Suppressor macrophage (primary cell): ENCODE results near the gene HELZ2.
"Not testable (repeated sequence)": the region's sequence is repeated elsewhere in the genome, so short reads cannot be mapped to it uniquely, and the experiment has no call there.

Experiments used
- DNase-seq, 4 experiments: peaks; one replicate each; pipeline ENCODE4 v3.0.0-alpha.2; 2020 to 2022

Gene HELZ2

DNA sequence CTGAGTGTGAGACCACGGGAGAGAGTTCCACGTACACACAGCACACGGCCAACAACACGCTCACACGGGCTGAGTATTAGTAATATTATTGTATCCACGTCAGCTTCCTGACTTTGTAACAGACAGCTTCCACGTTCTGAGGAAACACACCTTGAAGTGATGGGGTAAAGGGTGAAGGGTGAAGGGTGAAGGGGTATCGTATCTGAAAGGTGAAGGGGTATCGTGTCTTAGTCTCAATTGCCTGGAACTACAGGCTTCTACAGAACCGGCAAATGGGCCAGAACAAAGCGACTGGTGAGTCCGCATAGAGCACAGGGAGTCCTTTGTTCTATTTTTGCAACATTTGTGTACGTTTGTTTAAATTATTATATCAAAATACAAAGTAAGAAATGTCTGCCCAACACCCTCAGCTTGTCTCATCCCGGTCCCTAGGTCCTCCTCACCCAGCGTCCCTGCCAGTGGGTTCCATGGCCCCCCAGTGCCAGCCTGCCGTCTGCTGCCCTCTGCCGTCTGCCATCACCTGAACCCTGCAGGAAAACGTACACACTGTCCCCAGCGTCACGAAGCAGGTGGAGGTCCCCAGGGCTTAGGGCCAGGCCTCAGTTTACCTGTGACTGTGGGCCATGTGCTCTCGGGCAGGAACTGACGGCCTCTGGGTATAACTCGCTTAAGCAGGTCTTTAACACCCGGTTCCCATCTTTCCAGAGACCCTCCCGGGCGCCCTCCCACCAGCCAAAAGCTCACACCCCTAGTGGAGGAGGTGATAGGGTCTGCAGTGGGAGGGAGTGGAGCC lies 4.4 kb upstream of the HELZ2 start:
- DNase-seq = no peak

DNA sequence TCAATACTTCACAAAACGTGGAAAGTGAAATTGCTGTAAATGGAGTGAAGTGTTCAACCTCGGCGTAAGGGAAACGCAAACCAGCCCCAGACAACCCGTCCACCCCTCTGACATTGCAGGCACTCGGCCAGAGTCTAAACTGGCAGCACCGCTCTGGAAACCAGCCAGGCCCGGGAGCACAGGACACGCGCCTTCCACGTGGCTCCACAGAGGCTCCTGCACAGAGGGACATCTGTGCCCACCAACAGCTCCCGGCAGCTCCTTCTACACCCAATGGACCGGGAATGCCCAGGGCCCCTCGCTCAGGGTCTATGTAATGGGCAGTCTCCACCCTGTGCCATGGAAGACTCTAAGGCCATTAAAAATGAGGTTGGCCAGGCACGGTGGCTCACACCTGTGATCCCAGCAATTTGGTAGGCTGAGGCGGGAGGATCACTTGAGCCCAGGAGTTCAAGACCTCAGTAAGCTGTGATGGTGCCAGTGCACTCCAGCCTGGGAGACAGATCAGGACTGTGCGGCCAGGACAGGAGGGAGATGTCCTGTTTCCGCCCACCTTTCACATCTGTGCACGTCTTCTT lies 3.4 kb upstream of the HELZ2 start:
- no peak for DNase-seq

DNA sequence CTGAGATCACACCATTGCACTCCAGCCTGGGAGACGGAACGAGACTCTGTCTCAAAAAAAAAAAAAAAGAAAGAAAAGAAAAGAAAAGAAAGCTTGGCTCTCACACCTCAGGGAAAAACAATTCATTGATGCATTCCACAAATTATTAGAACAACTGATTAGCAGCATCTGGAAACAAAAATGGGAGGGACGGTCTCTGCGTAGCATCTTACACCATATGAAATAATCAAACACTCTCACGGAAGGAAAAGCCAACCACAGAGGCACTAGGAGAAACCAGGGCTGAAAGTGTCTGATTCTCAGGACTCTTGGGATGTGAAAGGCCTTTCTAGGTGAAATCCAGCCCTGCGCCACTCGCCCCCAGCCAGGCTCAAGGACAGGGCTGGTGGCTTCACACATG lies 2.3 kb upstream of the HELZ2 start:
- DNase-seq = no peak

DNA sequence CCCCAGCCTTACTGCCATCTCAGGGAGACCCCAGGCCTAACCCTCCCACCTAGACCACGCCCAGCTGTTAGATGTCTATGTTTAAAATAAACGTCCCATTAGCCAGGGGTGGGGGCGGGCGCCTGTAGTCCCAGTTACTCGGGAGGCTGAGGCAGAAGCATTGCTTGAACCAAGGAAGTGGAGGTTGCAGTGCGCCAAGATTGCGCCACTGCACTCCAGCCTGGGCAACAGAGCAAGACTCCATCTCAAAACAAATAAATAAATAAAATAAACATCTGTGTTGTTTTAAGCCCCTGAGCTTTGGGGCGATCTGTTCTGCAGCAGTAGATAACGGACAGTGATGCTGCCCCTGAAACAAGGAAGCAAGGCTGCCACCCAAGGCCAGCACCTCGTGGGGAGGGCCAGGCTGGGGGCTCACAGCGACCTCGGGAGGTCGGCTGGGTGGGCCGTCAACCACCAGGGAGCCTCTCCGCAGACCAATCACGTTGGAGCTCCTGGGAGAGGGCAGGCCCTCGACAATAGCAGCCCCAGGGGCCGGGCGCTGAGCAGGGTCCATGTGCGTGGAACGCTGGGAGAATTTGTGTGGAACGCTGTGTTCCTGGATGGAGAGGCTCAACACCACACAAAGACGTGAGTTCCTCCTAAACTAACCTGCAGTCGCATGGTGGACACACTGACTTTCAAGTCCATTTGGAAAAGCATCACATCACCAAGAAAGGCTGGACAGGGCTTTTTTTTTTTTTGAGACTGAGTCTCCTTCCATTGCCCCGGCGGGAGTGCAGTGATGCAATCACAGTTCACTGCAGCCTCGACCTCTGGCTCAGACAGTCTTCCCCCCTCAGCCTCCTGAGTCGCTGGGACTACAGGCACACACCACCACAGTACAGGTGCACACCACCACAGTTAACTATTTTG lies 1.0 kb upstream of the HELZ2 start:
- DNase-seq = no peak

DNA sequence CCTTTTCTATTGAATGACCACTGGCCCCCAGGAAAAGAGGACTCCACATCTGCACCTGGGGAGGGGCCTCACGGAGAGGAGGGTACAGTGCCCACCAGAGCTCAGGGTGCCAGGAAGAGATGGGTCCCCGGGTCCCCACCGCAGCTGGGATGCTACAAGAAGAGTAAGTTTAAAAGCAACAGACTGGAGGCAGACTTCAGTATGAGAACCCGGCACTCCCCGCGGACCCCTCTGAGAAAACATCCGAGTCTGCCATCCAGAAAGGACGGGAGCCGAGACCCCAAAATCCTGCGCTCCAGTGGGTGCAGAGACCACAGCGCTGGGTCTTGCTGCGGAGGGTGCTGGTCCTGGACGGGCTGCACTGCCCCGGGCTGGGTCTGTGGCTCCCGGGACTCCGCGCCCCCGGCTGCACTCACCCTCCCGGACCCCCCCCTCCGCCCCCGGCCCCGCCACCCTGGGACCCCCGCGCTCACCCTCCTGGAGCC lies 350 bp downstream of the HELZ2 start:
- DNase-seq = no peak

DNA sequence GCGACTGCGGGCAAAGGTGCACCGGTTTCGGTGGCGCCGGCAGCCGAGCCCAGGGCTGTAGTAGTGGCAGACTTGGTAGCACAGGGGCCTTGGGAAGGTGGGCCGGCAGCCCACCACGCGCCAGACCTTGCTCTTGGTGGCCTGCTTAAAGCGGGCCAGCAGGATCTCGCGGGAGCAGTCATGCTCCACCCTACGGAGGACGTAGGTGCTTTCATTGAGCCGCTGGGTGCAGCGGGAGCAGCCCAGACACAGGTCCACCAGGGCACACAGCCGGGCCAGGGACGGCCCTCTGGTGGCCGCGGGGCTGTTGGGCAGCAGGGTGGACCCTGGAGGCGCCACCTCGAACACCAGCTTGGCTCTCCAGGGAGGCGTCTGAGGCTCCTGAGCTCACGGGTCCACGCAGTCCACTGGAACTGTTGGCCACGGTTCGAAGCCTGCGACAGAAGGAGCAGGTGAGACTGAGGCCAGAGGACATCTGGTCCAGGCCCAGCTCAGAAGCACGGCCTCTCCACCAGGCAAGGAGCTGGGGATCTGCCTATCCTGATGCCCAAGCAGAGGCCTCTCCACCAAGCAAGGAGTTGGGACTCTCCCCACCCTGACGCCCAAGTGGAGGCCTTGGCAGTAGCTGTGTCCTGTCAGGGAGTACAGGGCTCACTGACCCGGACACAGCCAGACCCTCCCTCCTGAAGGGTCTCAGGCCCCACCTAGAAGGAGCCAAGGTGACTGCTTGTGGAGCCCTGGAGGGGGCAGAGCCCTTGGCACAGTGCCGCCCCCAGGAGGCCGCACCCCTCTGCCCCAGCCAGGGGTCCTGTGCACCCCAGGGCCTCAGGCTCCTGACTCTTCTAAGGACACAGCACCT lies 1.0 kb downstream of the HELZ2 start:
- DNase-seq = no peak

DNA sequence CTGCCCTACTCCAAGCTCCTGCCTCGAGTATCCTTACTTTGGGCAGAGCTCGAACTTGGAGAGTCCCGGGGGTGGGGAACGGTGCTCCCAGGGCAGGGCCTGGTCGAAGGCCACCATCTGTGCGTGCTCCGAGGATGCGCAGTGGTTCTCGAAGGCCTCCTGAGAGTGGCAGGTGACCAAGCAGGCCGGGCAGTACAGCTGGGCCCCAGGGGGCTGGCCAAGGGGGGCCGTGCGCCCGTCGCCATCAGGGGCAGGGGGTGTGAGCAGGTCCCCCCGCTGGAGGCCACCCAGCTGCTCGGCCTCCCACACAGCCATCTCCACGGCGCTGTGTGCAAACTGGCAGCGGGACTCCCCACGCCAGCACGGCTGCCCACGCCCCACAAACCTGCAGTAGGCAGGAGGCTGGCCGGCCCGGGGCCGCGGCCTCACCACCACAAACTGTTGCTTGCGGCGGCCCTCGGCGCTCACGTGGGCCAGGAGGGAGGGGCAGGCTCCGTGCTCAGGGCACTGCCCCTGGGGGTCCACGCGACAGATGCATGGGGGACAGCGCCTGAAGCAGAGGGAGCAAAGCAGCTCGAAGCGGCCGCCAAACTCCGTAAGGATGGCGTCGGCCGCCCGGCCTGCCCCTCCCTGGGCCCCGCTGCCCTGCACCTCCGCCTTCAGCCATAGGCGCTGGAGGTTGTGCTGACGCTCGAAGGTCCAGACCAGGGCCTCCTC lies 1.8 kb downstream of the HELZ2 start:
- DNase-seq = no peak

DNA sequence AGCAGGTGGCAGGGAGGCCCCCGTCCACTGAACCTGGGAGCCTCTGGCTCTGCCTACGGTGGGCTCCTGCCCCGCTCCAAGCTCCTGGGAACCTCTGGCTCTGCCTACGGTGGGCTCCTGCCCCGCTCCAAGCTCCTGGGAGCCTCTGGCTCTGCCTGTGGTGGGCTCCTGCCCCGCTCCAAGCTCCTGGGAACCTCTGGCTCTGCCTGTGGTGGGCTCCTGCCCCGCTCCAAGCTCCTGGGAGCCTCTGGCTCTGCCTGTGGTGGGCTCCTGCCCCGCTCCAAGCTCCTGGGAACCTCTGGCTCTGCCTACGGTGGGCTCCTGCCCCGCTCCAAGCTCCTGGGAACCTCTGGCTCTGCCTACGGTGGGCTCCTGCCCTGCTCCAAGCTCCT lies 3.0 kb downstream of the HELZ2 start:
- not testable (repeated sequence) for DNase-seq

DNA sequence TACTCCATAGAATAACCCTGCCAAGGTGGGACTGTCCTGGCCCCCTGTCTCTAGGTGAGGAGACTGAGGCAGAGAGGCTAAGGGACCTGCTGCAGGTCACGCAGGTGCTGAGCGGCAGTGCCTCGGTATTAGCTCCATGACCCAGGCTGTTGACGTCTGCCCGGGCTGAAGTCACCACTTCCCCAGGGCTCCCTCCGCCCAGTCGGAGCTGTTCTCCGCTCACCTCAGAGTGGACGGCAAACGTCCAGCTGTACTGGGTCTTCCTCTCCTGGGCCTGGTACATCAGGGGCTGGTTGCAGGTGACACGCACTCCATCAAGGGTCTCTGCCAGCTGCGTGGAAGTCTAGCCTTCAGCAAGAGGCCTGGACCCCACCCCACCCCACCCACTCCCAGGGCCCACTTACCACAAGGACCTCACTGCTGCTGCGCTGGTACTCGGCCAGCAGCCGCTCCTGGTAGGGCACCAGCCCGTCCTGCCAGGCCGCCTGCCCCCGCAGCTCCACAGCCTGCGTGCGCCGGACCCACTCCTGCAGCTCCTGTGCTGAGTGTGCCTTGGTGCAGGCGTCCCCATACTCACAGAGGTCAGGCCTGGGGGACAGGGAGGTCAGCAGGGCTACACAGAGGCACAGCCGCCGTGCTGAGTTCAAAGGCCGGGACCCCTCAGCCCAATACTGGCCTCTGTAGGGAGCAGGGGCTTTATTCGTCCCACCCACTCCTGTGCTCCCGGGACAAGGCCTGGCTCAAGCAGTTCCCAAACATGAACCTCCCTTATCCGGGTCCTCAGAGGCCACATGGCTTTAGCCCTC lies 3.6 kb downstream of the HELZ2 start:
- no peak for DNase-seq

DNA sequence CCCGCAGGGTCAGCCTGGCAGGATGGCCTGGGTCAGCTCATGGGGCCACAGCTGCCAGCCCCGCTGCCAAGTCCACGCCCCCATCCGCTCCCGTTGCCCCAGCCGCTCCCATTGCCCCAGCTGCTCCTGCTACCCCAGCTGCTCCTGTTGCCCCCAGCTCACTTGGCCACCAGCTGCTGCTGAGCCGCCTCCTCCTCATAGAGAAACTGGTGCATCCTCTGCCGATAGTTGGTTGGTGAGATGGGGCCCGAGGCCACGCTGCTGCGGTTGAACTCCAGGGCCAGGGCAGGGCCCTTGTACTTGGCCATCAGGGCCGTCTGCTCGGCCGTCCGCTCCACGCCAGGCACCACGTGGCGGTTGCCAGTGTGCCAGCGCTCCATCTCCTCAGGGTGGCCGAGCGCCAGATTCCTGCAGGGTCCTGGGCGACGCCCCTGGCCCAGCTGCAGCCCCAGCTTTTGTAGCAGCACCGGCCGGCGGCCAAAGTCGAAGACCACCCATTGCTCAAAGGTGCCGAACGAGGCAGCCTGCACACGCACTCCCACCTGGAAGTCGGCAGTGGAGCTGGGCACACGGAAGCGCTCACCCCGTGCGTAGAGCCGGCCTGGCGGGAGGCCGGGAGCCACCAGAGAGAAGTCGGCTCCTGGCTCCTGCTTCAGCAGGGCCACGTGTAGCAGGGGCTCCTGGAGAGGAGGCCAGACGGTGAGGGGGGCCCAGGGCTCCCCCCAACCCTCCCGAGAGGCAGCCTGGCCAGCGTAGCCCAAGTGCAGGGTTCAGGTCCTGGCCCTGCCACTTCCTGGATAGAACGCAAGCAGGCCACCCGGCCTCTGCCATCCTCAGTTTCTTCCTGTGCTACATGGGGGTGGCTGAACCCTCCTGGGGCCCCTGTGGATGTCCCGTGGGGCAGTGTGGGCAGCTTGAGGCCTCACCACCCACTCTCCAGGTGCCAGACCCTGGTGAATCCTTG lies 4.8 kb downstream of the HELZ2 start:
- DNase-seq = no peak

DNA sequence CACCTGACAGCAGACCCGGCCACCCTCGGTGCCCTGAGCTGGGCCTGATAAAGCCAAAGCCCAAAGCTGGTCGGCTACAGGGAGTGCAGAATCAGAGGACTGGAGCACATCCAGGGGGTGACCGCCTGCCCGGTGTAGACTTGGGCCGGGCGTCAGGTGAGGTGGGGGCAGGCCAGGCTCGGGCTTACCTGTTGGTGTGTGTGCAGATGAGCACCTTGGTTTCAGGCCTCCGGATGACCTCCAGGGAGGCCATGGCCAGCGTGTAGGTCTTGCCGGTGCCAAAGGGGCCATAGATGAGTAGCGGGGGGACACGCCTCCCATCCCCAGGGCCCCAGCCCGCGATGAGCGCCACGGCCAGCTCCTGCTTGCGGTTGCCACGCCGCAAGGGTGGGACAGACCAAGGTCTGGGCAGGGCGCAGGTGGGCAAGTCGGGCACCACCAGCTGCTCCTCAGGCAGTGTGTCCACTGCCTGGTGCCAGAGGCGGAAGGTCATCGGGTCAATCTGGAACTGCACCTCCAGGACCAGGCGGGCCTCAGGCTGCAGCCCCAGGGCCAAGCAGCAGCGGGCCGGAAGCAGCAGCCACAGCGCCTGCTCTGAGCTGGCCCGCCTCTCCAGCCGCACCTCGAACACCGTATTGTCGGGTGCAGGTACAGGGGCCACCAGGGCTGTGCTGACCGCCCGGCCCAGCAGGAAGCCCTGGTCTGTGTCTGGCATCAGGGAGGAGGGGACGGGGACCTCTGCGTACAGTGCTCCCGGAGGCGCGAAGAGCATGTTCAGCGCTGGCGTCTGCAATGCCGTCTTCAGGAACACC lies 5.7 kb downstream of the HELZ2 start:
- peak in 2 of 4 experiments; percentile 18 to 48 for DNase-seq

DNA sequence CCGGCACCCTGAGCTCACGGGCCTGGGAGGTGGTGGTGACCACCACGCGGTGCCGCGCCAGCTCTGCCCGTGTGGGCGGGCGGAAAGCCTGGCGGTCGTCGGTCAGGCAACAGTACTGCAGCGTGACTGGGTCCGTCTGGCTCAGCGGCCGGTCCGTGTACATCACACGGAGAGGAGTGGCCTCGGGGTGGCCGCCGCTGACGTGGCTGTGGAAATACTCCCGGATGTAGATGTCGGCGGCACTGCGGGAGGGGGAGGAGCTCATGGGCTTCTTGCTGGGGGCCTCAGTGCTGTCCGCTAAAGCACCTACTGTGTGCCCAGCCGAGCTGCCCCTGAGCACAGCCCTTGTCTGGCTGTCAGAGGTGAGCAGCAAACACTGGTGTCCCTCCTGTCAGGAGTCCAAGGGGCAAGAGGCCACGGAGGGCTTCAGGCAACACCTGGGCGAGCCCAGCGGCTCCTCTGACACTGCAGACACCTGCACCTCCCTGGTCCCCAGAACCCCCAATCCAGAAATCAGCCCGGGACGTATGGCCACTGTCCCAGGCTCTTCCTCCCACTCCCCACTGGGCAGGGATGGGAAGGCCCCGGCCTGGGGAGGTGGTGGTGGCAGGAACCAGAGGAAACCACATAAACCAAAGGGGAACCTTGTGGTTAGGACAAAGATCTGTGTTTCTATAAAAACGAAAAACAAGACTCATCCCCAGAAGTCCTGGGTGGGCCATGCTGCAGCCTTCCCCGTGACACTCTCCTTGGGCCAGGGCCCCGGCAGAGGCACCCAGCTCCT lies 6.5 kb downstream of the HELZ2 start:
- peak; percentile 85 to 92 (median 90) for DNase-seq

DNA sequence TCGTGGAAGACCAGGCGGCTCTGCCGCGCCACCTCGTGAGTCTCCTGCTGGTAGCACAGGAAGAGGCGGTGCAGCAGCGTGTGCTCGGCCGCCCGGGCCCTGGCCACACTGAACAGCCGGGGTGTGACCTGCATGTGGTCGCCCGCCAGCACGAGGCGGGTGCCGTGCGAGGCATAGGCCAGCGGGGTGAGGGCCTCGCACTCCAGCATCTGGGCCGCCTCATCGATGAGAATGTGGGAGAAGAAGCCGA lies 7.0 kb downstream of the HELZ2 start:
- no peak for DNase-seq

DNA sequence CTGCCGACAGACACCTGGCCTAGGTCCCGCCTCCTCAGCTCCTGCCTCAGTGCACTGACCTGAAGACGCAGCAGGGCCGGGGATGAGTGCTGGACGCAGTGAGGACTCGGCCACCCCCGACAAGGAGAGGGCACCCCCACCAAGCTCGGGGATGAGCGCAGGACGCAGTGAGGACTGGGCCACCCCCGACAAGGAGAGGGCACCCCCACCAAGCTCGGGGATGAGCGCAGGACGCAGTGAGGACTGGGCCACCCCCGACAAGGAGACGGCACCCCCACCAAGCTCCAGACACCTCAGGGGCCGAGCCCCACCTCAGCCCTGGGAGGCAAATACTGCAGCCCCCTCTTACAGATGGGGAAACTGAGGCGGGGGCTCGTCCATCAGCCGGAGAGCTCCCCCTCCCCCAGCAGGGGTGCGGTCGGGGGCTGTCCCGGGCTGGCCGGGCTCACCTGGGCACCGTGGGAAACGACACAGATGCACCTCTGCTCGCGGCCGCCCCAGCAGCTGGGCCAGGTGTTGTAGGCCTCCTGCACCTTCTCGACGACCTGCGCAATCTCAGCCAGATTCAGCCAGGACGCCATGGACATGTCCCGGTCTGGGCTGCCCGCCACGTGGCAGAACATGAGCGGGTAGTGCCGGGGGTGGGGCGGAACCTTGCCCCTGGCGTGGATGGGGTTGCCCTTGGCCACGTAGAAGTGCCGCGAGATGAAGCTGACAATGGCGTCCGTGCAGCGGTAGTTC lies 7.5 kb downstream of the HELZ2 start:
- DNase-seq = no peak

DNA sequence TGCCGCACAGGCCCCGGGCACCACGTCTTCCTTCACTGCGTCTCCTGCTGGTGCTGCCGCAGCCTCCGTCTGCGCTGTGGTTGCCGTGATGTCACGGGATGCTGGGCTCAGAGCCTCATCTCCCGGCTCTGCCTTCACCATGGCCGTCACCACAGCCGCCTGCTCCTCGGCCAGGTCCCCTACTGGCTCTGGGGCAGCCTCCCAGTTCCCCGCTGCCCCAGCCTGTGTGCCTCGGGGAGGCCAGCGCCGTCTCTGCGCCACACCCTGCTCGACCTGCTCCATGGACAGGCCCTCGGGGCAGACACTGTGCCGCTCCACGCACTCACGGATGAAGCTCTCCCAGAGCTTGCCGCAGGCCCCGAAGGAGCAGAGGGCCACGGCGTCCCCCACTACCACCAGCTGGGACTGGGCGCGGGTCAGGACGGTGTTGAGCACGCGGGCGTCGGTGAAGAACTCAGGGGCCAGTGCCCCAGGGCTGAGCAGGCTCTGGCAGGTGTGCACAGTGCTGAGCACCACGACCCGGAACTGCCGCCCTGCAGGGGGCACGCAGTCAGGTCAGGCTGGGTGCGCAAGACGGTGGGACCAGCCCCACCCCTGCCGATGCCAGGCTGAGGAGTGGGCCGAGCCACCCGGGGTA lies 8.2 kb downstream of the HELZ2 start:
- no peak for DNase-seq

DNA sequence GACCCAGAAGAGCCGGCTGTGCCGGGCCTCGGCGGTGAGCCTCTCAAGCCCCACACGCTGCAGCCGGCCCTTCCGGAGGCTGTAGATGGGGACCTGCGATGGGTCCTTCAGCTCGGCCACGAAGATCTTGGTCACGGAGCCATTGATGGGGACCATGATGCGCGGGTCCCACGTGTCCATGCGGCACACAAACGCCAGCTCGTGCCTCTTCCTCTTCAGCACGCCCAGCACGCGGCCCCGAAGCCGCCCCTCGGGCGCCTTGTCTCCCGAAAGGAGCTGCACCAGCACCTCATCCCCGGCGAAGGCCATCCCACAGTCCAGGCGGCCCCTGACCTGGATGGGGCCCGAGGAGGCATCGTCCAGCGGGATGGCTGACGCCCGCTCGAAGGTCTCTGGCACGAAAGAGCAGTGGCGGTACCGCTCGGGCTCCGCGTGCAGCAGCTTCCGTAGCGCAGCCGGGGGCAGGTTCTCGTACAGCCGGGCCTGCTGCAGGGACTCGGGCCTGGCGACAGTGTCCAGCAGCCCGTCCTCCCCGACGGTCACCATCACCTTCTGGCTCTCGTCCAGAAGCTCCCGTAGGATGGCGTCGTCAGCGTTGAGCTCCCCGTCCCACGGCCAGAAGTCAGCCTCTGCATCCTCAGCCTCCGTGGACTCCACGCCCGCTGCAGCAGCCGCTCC lies 8.9 kb downstream of the HELZ2 start:
- DNase-seq = no peak
